NCI-H748 (cell line): ENCODE data around the gene CINP.
A peak's percentile ranks its signal among the peaks of the same experiment; 100 is the strongest.
"Not testable (repeated sequence)": the region's sequence is repeated elsewhere in the genome, so short reads cannot be mapped to it uniquely, and the experiment has no call there.

ENCODE experiments used
- DNase-seq: peaks from one replicate; lab custom pipeline; 2025; ENCODE audit not compliant: unreplicated experiment; lab: John Stamatoyannopoulos, UW

The CINP gene

GRCh38 chr14:102356280-102356679 lies 6.4 kb downstream of the CINP start:
- no peak for DNase-seq

DNA sequence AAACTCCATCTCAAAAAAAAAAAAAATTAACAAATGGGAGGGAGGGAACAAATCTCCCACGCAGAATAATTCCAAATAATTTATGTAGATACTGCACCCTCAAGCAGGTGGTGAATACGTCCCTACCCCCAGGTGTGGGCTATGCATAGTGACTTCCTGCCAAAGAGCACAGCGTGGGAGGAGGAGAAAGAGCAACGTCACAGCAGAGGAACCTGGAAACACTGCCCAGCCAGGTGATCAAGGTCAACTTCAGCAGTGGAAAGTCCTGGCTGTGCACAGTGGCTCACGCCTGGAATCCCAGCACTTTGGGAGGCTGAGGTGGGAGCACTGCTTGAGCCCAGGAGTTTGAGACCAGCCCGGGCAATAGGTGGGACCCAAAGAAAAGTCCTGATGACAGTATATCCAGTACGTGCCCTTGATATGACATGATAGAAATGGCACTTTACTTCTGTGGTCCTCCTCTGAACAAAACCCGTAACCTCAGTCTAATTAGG lies 9.5 kb downstream of the CINP start:
- DNase-seq, result no peak

DNA sequence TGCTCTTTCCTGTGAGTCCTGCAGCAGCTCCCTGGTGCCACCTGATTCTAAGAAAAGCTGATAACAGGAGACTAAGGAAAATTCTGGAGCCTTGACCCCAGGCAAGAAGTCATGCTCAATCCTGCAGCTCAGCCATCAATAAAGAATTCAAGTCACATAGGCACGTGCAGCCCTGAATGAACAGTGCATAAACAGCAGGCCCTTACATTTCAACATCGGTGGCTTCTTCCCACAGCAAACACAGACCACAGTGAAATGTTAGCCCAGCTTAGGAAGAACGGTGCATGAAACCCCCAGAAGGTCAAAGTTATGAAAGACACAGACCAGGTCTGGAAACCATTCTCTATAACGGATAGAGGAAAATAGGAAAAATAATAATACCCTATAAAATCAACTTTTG lies 10.5 kb downstream of the CINP start:
- DNase-seq, result no peak

DNA sequence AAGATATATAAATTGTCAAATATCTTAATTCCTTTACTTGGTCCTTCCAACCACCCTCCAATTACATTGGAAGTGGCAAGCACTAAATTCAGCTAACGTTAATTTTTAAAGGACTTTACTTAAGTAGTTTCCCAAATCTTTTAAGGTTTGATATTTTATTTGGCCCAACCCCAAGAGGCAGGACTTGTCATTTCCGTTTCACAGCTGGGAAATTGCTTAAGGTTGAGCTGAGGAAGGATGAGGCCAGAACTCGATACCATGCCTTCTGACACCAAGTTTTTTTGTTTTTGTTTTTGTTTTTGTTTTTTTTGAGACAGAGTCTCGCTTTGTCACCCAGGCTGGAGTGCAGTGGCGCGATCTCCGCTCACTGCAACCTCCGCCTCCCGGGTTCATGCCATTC lies 11.1 kb downstream of the CINP start:
- DNase-seq, result not testable (repeated sequence)

- no peak for DNase-seq
Measured at GRCh38 chr14:102351023-102351422, 11.7 kb downstream of the CINP start.

- DNase-seq, result no peak
Measured at GRCh38 chr14:102348376-102348775, 14.3 kb downstream of the CINP start.

DNA sequence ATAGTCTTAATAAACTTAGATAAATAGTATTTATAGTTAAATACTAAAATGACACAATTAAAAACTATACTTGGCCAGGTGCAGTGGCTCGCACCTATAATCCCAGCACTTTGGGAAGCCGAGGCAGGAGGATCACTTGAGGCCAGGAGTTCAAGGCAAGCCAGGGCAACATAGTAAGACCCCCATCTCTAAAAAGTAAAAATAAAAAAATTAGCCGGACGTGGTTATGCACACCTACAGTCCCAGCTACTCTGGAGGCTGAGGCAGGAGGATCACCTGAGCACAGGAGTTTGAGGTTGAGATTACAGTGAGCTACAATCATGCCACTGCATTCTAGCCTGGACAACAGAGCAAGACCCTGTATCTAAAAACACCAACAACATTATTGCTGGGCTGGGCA lies 16.0 kb downstream of the CINP start:
- DNase-seq, result no peak

DNA sequence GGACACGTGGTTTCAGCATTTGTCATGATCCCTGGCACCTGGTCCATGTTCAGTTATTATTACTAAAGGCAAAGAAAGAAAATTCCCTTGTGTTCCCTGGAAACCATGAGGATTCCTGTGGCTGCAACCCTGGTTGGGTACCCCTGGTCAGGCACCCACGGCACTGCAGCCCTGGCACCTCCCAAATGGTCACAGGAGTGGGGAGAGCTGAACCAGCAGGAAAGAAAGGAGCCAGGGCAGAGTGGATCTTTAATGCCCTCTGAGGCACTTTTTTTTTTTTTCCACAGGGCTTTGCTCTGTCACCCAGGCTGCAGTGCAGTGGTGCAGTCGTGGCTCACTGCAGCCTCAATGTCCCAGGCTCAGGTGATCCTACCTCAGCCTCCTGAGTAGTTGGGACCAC lies 17.5 kb downstream of the CINP start:
- DNase-seq, result no peak

GRCh38 chr14:102344485-102344884 lies 18.2 kb downstream of the CINP start:
- no peak for DNase-seq

DNA sequence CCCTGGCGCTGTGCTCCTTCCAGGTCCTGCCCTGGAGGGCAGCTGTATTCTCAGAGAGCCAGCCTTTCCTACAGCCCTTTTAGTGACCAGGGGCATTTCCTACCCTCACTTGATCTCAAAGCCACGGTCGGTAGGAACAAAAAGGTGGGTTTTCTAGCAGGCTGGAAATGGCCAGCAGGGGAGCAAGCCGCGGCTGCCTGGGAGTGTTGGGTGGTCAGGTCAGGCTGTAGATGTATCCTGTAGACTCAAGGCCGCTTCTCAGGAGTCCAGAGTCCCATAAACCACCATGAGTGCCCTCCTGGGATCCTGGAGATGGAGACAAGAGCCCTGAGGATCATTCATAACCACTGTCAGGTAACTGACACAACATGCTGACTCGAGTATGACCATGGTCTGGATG lies 18.6 kb downstream of the CINP start:
- no peak for DNase-seq

GRCh38 chr14:102342238-102342637 lies 20.5 kb downstream of the CINP start:
- DNase-seq, result no peak

DNA sequence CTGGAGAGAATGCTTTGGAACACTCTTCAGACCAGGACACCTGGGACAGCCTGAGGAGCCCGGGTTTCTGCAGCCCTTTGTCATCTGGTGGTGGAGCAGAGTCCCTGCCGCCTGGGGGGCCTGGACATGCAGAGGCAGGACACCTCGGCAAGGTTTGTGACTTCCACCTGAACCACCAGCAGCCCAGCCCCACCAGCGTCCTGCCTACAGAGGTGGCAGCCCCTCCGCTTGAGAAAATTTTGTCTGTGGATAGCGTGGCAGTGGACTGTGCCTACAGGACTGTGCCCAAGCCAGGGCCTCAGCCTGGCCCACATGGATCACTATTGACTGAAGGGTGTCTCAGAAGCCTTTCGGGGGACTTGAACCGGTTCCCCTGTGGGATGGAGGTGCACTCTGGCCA lies 21.1 kb downstream of the CINP start:
- no peak for DNase-seq

GRCh38 chr14:102338724-102339123 lies 24.0 kb downstream of the CINP start:
- DNase-seq, result no peak

GRCh38 chr14:102335163-102335562 lies 27.5 kb downstream of the CINP start:
- DNase-seq, result no peak

GRCh38 chr14:102333795-102334705 lies 28.6 kb downstream of the CINP start:
- no peak for DNase-seq

GRCh38 chr14:102333390-102333789 lies 29.3 kb downstream of the CINP start:
- DNase-seq, result no peak

DNA sequence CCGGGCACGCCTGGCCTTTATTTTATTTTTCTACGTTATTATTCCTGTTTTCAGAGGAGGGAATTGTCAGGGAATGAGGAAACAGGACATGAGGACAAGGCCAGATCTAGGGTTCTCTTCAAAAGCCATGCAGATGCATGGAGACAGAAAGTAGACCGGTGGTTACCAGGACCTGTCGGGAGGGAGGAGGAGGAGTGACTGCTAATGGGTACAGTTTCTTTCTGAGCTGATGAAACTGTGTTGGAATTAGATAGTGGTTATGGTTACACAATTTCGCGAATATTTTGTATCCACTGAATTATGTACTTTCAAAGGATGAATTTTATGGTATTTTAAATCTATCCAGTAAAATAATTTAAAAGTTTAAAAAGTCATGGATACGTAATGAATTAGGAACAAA lies 31.9 kb downstream of the CINP start:
- DNase-seq, result no peak

DNA sequence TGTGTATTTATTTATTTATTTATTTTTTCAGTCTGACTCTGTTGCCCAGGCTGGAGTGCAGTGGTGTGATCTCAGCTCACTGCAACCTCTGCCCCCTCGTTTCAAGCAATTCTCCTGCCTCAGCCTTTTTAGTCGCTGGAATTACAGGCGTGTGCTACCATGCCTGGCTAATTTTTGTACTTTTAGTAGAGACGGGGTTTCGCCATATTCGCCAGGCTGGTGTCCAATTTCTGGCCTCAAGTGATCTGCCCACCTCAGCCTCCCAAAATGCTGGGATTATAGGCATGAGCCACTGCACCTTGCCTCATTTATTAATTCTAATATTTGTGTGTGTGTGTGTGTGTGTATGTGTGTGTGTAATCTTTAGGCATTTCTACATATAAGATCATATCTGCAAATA lies 33.3 kb downstream of the CINP start:
- DNase-seq, result not testable (repeated sequence)

DNA sequence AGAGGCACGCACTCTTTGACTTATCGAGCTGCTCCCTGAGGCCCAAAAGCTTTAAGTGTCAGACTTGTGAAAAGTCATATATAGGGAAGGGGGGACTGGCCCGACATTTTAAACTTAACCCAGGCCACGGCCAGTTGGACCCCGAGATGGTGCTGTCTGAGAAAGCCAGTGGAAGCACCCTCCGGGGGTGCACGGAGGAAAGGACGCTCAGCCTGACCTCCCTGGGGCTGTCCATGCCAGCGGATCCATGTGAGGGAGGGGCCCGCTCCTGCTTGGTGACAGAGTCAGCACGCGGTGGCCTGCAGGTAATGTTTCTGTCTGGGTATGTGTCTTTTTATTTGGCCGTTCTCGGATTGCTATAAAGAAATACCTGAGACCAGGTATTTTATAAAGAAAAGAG lies 36.1 kb downstream of the CINP start:
- no peak for DNase-seq

GRCh38 chr14:102325791-102326345 lies 36.8 kb downstream of the CINP start:
- DNase-seq, result no peak

DNA sequence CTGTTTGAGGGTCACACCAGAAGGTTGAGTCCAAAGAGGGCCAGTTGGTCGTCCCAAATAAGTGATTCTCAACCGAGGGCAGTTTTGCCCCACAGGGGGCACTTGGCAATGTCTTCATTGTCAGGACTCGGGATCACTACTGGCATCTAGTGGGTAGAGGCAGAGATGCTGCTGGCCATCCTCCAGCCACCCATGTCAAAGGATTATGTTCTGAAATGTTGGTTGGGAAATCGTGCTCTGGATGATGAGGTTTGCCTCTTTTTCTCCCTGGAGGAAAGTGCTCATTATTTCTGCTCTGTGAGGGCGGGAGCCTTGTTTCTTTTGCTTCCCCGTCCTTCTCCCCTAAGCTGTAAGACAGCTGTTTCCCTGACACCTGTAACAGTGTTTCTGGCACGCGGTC lies 39.6 kb downstream of the CINP start:
- peak; percentile 57 for DNase-seq
